OCI-LY3 (cell line): ENCODE results near the gene PTPRN2.

Experiments
- H2AFZ ChIP-seq: fragments of 200-600, 300-600 bp; shearing (Covaris generic); 2 replicates; pipeline ENCODE4 v1.6.0; 2014; ENCODE audit warnings: antibody characterized with exemption, low read depth, low read length
- H3K27ac ChIP-seq: fragments of 200-600, 300-600 bp; sonication (generic); 2 replicates; pipeline ENCODE4 v1.5.1; 2014; ENCODE audit warnings: mild to moderate bottlenecking, low read length, moderate library complexity, mixed read lengths
- H3K27me3 ChIP-seq: fragments of 200-600, 300-600 bp; sonication (generic); 2 replicates; pipeline ENCODE4 v1.6.1; 2014; ENCODE audit warnings: low read depth, low read length, mixed read lengths
- H3K36me3 ChIP-seq: fragments of 200-600, 300-600 bp; sonication (generic); replicated peaks from 2 replicates; pipeline ENCODE3; 2014; ENCODE audit warnings: low read depth, low read length, mixed read lengths
- H3K4me1 ChIP-seq: fragments of 300-600, 200-600 bp; sonication (generic); 2 replicates; pipeline ENCODE4 v1.6.1; 2014; ENCODE audit warnings: low read length, mixed read lengths
- H3K4me2 ChIP-seq: fragments of 200-600, 300-600 bp; sonication (generic); 2 replicates; pipeline ENCODE4 v1.6.1; 2014; ENCODE audit warnings: low read length, mixed read lengths
- H3K4me3 ChIP-seq: fragments of 300-600, 200-600 bp; sonication (generic); 2 replicates; pipeline ENCODE4 v1.5.1; 2014; ENCODE audit warnings: antibody characterized with exemption, mild to moderate bottlenecking, low read length, moderate library complexity
- H3K79me2 ChIP-seq: fragments of 300-600, 200-600 bp; shearing (Covaris generic); 2 replicates; pipeline ENCODE4 v1.6.1; 2014; ENCODE audit warnings: mild to moderate bottlenecking, low read length, mixed read lengths
- H3K9ac ChIP-seq: fragments of 300-600, 200-600 bp; shearing (Covaris generic); 2 replicates; pipeline ENCODE4 v1.6.0; 2014; ENCODE audit warnings: mild to moderate bottlenecking, low read length, moderate library complexity
- H3K9me3 ChIP-seq: fragments of 200-600, 300-600 bp; shearing (Covaris generic); 2 replicates; pipeline ENCODE4 v1.6.1; 2014; ENCODE audit warnings: low read length, mixed read lengths; ENCODE audit not compliant: insufficient read depth
- H4K20me1 ChIP-seq: fragments of 200-600, 300-600 bp; sonication (generic); 2 replicates; pipeline ENCODE4 v1.6.1; 2016; ENCODE audit warnings: low read length, mixed read lengths; ENCODE audit not compliant: insufficient read depth
- EZH2phosphoT487 ChIP-seq: fragments of 200-600 bp; shearing (Covaris generic); IDR thresholded peaks from 2 replicates; pipeline ENCODE4 v1.6.1; 2018; ENCODE audit warnings: antibody characterized with exemption, mixed run types, low read depth
- TF ChIP-seq, protein P1 (sequence below): fragments of 200-600, 300-600 bp; sonication (generic); IDR thresholded peaks from 2 replicates; pipeline ENCODE4 v1.5.1; 2014; ENCODE audit warnings: antibody characterized with exemption, low read length, low read depth

PTPRN2 gene

DNA sequence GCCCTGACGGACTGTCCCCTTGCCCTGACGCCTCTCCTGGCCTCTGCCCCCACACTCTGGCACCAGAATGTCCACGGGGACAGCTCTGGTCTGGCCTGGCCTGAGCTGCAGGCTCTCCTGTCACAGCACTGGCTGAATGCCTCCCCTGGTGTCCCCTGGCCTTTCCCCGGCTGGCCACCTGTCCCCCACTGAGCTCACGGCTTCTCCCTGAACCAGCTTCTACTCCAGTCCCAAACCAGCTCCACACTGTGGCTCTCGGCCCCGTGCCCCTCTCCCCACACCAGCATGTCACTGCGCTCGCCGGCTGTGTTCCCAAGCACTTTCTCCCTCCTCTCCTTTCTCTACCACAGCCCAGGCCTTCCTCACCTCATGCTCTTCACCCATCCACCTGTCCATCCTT lies 864.4 kb downstream of the PTPRN2 start:
- Histone ChIP-seq H3K27ac (no peak overlapping the region), H3K4me2 (no peak overlapping the region), H3K27me3 (no peaks in the 10 kb centered on the region), H3K4me3 (no peak overlapping the region), H4K20me1 (no peaks in the 10 kb centered on the region), H3K79me2 (no peaks in the 10 kb centered on the region), H3K36me3 (no peaks in the 10 kb centered on the region), H3K9me3 (no peaks in the 10 kb centered on the region), H3K4me1 (no peaks in the 10 kb centered on the region), H3K9ac (no peak overlapping the region), H2AFZ (no peak overlapping the region)
- no peak for TF ChIP-seq EZH2phosphoT487
- TF ChIP-seq, protein P1, sequence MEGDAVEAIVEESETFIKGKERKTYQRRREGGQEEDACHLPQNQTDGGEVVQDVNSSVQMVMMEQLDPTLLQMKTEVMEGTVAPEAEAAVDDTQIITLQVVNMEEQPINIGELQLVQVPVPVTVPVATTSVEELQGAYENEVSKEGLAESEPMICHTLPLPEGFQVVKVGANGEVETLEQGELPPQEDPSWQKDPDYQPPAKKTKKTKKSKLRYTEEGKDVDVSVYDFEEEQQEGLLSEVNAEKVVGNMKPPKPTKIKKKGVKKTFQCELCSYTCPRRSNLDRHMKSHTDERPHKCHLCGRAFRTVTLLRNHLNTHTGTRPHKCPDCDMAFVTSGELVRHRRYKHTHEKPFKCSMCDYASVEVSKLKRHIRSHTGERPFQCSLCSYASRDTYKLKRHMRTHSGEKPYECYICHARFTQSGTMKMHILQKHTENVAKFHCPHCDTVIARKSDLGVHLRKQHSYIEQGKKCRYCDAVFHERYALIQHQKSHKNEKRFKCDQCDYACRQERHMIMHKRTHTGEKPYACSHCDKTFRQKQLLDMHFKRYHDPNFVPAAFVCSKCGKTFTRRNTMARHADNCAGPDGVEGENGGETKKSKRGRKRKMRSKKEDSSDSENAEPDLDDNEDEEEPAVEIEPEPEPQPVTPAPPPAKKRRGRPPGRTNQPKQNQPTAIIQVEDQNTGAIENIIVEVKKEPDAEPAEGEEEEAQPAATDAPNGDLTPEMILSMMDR: no peak

DNA sequence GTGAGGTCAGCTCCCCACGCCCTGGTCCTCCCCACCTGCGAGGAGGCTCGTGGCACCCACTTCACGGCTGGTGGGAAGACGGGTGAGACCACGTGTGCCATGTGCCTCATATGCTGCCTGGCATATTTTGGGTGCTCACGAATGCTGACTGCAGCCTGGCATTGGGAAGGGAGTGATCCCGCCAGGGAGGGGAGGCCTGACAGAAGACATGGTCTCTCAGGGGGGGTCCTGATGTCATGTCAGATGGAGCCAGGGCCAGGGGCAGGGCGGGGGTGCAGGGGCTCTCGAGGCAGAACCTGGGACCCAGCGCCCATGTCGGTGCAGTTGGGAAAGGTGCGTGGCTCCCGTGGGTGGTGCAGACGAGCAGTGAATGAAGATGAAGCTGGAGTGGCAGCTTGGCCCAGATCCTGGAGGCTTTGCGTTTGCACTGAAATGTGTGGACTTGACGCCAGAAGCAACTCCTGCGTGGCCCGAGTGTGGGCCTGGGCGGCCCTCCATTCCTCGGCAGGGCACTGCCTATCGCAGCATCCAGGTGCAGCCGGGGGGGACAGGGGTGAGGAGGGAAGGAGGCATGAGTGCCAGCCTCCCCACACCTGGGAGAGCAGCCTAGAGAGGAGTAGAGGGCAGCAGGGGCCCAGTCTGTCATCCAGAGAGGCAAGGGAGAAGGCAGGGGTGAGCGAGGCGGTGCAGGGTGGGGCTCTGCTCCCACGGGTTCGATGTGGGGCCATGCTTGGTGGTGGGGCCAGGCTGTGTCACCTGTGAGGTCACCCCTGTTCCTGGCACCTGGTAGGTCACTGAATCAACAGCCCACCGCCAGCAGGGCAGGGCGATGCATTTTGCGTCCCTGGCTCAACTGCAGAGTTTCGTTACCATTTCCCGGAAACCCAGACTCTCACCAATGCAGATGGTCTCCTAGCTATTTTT lies 865.2 kb downstream of the PTPRN2 start:
- H3K36me3 ChIP-seq: no peaks in the 10 kb centered on the region

DNA sequence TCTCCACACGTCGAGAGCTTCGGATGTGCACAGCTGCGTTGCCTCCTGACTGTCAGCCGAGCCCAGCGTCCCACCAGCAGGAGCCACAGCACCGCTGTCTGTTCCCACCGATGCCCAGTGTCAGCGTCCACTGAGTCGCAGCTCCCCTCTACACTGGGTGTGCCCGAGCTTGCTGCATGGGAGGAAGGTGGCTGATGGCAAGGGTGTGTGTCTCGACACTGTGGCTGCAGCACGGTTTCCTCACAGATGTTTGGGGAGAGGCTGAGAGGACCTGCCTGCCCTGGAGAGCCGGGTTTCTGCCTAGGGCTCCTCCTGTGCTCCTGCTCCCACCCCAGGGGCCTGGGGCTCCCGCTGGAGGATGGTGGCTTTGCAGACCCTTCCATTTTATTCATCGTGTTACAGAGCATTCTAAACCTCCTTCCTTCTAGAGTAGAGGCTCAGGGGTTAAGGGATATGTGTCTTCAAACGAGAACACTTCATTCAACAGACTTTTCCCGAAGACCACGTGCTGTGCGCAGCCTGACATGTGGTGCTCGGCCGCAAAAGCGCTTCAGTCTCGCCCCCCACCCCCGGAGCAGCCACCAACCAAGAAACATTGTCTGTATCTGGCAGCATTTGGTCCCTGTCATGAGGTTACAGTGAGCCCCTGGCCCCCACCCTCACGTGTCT lies 866.0 kb downstream of the PTPRN2 start:
- Histone ChIP-seq H4K20me1 (no peaks in the 10 kb centered on the region), H2AFZ (no peak overlapping the region), H3K27me3 (no peaks in the 10 kb centered on the region), H3K4me2 (no peak overlapping the region), H3K79me2 (no peaks in the 10 kb centered on the region), H3K4me3 (no peak overlapping the region), H3K9me3 (no peaks in the 10 kb centered on the region), H3K36me3 (no peaks in the 10 kb centered on the region), H3K27ac (no peak overlapping the region), H3K4me1 (no peaks in the 10 kb centered on the region), H3K9ac (no peak overlapping the region)
- TF ChIP-seq, protein P1: no peak
- no peak for TF ChIP-seq EZH2phosphoT487

More for the DNA sequence above, 865.2 kb downstream of the PTPRN2 start:
- TF ChIP-seq EZH2phosphoT487: no peak
- TF ChIP-seq, protein P1: no peak
- H4K20me1 ChIP-seq: no peaks in the 10 kb centered on the region
- H3K9ac ChIP-seq: no peak overlapping the region
- H3K4me3 ChIP-seq: no peak overlapping the region
- H3K79me2 ChIP-seq: no peaks in the 10 kb centered on the region
- no peak overlapping the region for H2AFZ ChIP-seq
- H3K4me2 ChIP-seq: no peak overlapping the region
- no peaks in the 10 kb centered on the region for H3K9me3 ChIP-seq
- no peaks in the 10 kb centered on the region for H3K4me1 ChIP-seq
- no peak overlapping the region for H3K27ac ChIP-seq
- H3K27me3 ChIP-seq: no peaks in the 10 kb centered on the region
